Ovary (tissue), 9 donors: ENCODE data around the gene NCOA3. TPM values are rescaled to one million over a fixed set of nuclear protein-coding genes. Genes with fewer than 3 reads are reported as not detected.

Experiments
- DNase-seq, 5 donors: peaks; one replicate each; pipeline ENCODE4 v3.0.0-alpha.2; 2019 to 2020
- H3K27ac ChIP-seq, 2 donors: fragments of 200-600 bp; one replicate each; pipeline versions ENCODE4 v1.5.1 to v1.8.0; 2019 to 2022
- H3K27me3 ChIP-seq: fragments of 200-600 bp; one replicate; pipeline ENCODE4 v1.8.0; 2022
- H3K36me3 ChIP-seq: fragments of 200-600 bp; sonication (generic); one replicate; pipeline ENCODE4 v1.5.1; 2019
- H3K4me1 ChIP-seq: one replicate; pipeline ENCODE4 v1.8.1; 2013; ENCODE audit warnings: mild to moderate bottlenecking, moderate library complexity; ENCODE audit not compliant: insufficient read depth
- H3K4me3 ChIP-seq: fragments of 200-600 bp; sonication (generic); one replicate; pipeline ENCODE4 v1.5.1; 2017
- H3K9me3 ChIP-seq, 2 donors: fragments of 200-600 bp in 1 of 2; sonication (generic) in 1 of 2; one replicate each; pipeline versions ENCODE4 v1.5.1 to v1.8.1; 2013 to 2019; ENCODE audit warnings: mild to moderate bottlenecking in 1 of 2, moderate library complexity in 1 of 2
- EP300 ChIP-seq: sonication (generic); formaldehyde crosslinking; IDR thresholded peaks from one replicate; pipeline ENCODE4 v1.6.1; 2017; ENCODE audit warnings: antibody characterized with exemption
- POLR2A ChIP-seq: fragments of 450-650 bp; IDR thresholded peaks from one replicate; pipeline ENCODE4 v1.6.1; 2017; ENCODE audit warnings: antibody characterized with exemption, mild to moderate bottlenecking, moderate library complexity
- WGBS, 3 donors: extraction: QIAGEN DNeasy Blood & Tissue Kit in 1 of 3; methylation state at CpG; one replicate each; pipeline versions ENCODE4 v1.1.5 to v1.1.7; 2013 to 2017; 5-methylcytosine and 5-hydroxymethylcytosine counted together
- intact Hi-C, 4 donors: fragments of 100-400 bp; cut with DNase I; formaldehyde crosslinking; loops; one replicate each; pipeline versions ENCODE4 v1.11.0 to v1.15.1; 2022 to 2023
- polyA plus RNA-seq, 2 donors: library from polyadenylated mRNA; stranded (reverse); fragments of 200-250 nt in 1 of 2; fragments of 350-450 nt in 1 of 2; fragmentation: Illumina TruSeq in 1 of 2; extraction: RNeasy Lipid Tissue Mini Kit (QIAGEN cat#74804) in 1 of 2; gene quantifications; one replicate each; pipeline ENCODE4 v1.2.3, GENCODE V29; 2013 to 2014
- total RNA-seq, 7 donors: library from RNA; depleted of rRNA in 2 of 7; stranded (reverse); fragments of >200 nt in 2 of 7; fragmentation: NEBNext Ultra II Directional in 3 of 7; extraction: Animal tissue kit (Norgen Biotek cat#: 25700) in 3 of 7; gene quantifications; one replicate each; pipeline versions ENCODE4 v1.1.0 to v1.2.4, GENCODE V29; 2016 to 2023
- TF ChIP-seq, protein P1 (sequence below), 3 donors: fragments of 450-650 bp in 2 of 3; fragments of 200-600 bp in 1 of 3; IDR thresholded peaks; one replicate each; pipeline versions ENCODE4 v1.5.1 to v1.8.0; 2016 to 2022; ENCODE audit warnings: antibody characterized with exemption in 3 of 3, mild to moderate bottlenecking in 1 of 3
- donor health status: DM: no; HTN: no; CAD: no; lungs with moderate emphysema.
- donor health status: DM: no; HTN: no; CAD: no.
- donor health status: Bipolar disorder and iron deficiency.
- donor health status: DM: yes; HTN: yes; CAD: no.
- donor health status: DM: no; HTN: no; CAD: no.
- donor health status: DM: yes; HTN: yes; CAD: no.

NCOA3 gene
- total and polyA plus RNA-seq, 9 donors, result 8.2 to 32.4 (median 25.7) TPM

DNA sequence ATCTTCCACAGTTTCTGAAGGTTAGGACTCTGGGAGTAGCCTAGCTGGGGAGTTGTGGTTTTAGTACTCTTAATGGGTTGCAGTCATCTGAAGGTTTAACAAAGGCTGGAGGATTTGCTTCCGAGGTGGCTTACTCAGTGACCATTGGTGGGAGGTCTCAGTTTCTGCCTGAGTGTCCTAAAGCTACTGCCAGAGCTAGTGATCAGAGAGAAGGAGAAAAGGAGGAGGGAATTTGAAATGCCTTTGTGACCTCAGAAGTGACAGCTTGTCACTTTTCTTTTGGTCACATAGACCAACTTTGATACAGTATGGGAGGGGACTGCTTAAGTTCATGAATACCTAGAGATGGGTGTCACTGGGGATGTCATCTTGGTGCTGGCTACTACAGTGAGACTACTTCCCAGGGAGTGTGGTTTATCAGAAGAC lies 41.3 kb downstream of the NCOA3 start:
- Histone ChIP-seq H3K27me3 (no peaks in the 10 kb centered on the region), H3K36me3 (no peaks in the 10 kb centered on the region), H3K9me3 (no peaks in the 10 kb centered on the region), H3K27ac (no peak overlapping the region), H3K4me1 (peaks cover 9% of the 10 kb centered on the region), H3K4me3 (no peak overlapping the region)
- DNase-seq, result no peak
- WGBS, 3 donors, result 31 to 56% (median 38%) methylated on average over 1 of the region's 1 CpG
- TF ChIP-seq POLR2A, result no peak
- TF ChIP-seq, protein P1, sequence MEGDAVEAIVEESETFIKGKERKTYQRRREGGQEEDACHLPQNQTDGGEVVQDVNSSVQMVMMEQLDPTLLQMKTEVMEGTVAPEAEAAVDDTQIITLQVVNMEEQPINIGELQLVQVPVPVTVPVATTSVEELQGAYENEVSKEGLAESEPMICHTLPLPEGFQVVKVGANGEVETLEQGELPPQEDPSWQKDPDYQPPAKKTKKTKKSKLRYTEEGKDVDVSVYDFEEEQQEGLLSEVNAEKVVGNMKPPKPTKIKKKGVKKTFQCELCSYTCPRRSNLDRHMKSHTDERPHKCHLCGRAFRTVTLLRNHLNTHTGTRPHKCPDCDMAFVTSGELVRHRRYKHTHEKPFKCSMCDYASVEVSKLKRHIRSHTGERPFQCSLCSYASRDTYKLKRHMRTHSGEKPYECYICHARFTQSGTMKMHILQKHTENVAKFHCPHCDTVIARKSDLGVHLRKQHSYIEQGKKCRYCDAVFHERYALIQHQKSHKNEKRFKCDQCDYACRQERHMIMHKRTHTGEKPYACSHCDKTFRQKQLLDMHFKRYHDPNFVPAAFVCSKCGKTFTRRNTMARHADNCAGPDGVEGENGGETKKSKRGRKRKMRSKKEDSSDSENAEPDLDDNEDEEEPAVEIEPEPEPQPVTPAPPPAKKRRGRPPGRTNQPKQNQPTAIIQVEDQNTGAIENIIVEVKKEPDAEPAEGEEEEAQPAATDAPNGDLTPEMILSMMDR (IDR thresholded peaks at IDR 0.05), result no peak
- TF ChIP-seq EP300, result no peak
- intact Hi-C loops, result no loop called here

DNA sequence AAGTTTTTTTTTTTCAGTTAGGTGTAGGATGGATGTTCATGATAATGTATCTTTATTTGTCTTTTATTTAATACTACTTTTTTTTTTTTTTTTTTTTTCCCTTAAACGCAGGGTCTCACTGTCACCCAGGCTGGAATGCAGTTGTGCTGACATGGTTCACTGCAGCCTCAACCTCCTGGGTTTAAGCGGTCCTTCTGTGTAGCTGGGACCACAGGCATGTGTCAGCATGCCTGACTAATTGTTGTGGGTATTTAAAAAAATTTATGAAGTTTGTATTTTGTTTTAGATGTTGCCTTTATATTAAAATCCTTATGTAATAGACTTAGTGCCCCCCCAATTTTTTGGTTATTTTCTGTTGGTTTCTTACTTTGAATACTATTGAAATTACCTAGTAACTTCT lies 42.6 kb downstream of the NCOA3 start:
- Histone ChIP-seq H3K27me3 (no peaks in the 10 kb centered on the region), H3K9me3 (no peaks in the 10 kb centered on the region), H3K27ac (no peak overlapping the region), H3K4me1 (peaks cover 8% of the 10 kb centered on the region), H3K4me3 (no peak overlapping the region), H3K36me3 (no peaks in the 10 kb centered on the region)
- TF ChIP-seq, protein P1 (IDR thresholded peaks at IDR 0.05), result no peak
- TF ChIP-seq EP300 (no peak), POLR2A (no peak)
- 67 to 76% (median 68%) methylated on average over 2 of the region's 2 CpGs for WGBS, 3 donors
- intact Hi-C loops, result no loop called here
- DNase-seq, result no peak

DNA sequence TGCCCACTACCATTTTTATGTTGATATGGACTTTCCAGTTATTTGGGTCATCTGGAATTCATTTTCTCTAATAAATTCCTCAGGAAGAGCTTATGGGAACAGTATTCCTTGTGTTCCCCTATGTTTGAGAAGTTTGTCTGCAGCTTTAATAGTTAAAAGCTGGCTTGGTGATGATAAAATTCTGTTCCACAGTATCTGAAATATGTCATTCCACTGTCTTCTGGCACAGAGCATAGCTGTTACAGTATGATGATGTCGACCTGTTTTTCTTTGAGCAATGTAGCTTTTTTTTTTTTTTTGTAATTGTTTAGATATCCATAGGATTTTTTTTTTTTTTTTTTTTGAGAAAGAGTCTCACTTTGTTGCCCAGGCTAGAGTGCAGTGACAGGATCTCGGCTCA lies 43.2 kb downstream of the NCOA3 start:
- peaks cover 8% of the 10 kb centered on the region for H3K4me1 ChIP-seq

DNA sequence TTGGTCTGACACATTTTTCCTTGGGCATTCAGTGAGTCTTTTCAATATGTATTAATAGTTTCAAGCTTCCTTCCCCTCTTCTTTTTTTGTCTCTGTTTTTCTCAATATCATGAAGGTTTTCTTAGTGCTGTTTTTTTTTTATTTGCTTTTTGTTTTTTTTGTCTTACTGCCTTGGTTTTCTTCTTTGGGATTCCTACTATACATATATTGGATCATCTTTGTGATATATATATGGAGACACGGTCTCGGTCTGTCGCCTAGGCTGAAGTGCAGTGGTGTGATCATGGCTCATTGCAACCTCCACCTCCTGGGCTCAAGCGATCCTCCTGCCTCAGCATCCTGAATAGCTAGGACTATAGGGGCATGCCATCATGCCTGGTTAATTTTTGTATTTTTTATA lies 43.8 kb downstream of the NCOA3 start:
- no peaks in the 10 kb centered on the region for H3K9me3 ChIP-seq
- 98 to 99% (median 98%) methylated on average over 4 of the region's 4 CpGs for WGBS, 3 donors
- intact Hi-C loops, result no loop called here
- H3K27me3 ChIP-seq, result no peaks in the 10 kb centered on the region
- H3K4me1 ChIP-seq, result peaks cover 5% of the 10 kb centered on the region
- H3K27ac ChIP-seq, result no peak overlapping the region
- no peaks in the 10 kb centered on the region for H3K36me3 ChIP-seq
- TF ChIP-seq EP300 (no peak), POLR2A (no peak)
- TF ChIP-seq, protein P1 (IDR thresholded peaks at IDR 0.05), result no peak
- H3K4me3 ChIP-seq, result no peak overlapping the region
- DNase-seq, result no peak

More for the DNA sequence above, 43.2 kb downstream of the NCOA3 start:
- Histone ChIP-seq H3K27ac (no peak overlapping the region), H3K36me3 (no peaks in the 10 kb centered on the region), H3K9me3 (no peaks in the 10 kb centered on the region), H3K4me3 (no peak overlapping the region), H3K27me3 (no peaks in the 10 kb centered on the region)
- intact Hi-C loops, result no loop called here
- DNase-seq, result no peak
- TF ChIP-seq, protein P1 (IDR thresholded peaks at IDR 0.05), result no peak
- TF ChIP-seq POLR2A, result no peak
- WGBS, 3 donors, result 53 to 68% (median 57%) methylated on average over 2 of the region's 2 CpGs
